HK-2 (cell line): ENCODE data around the gene ADIPOQ.
A peak's percentile ranks its signal among the peaks of the same experiment; 100 is the strongest.
"Not testable (repeated sequence)": the region's sequence is repeated elsewhere in the genome, so short reads cannot be mapped to it uniquely, and the experiment has no call there.

Experiments
- DNase-seq: peaks from one replicate; pipeline ENCODE4 v3.0.0-alpha.2; 2018; ENCODE audit not compliant: unreplicated experiment

Gene ADIPOQ

GRCh38 chr3:186826410-186826975, 16.0 kb upstream of the ADIPOQ start:
- no peak for DNase-seq

- peak; percentile 89 for DNase-seq
These were observed 15.3 kb upstream of the ADIPOQ start for GRCh38 chr3:186826976-186827857.

GRCh38 chr3:186828340-186828739, 14.2 kb upstream of the ADIPOQ start:
- DNase-seq, result no peak

GRCh38 chr3:186831798-186832197, 10.7 kb upstream of the ADIPOQ start:
- no peak for DNase-seq

- DNase-seq, result no peak
These were observed 10.2 kb upstream of the ADIPOQ start for GRCh38 chr3:186832276-186832675.

GRCh38 chr3:186839874-186840641, 2.5 kb upstream of the ADIPOQ start:
- DNase-seq, result peak; percentile 29

GRCh38 chr3:186841620-186842019, 890 bp upstream of the ADIPOQ start:
- no peak for DNase-seq

GRCh38 chr3:186843039-186843432, 526 bp downstream of the ADIPOQ start:
- no peak for DNase-seq

GRCh38 chr3:186844908-186845307, 2.4 kb downstream of the ADIPOQ start:
- no peak for DNase-seq

- no peak for DNase-seq
These were observed 3.2 kb downstream of the ADIPOQ start for GRCh38 chr3:186845756-186846155.

GRCh38 chr3:186847437-186847836, 4.9 kb downstream of the ADIPOQ start:
- no peak for DNase-seq

GRCh38 chr3:186849374-186849975, 7.0 kb downstream of the ADIPOQ start:
- no peak for DNase-seq

GRCh38 chr3:186851835-186852234, 9.3 kb downstream of the ADIPOQ start:
- not testable (repeated sequence) for DNase-seq

GRCh38 chr3:186852994-186853393, 10.5 kb downstream of the ADIPOQ start:
- DNase-seq, result no peak

- no peak for DNase-seq
These were observed 11.6 kb downstream of the ADIPOQ start for GRCh38 chr3:186854146-186854545.

- DNase-seq, result no peak
These were observed 12.4 kb downstream of the ADIPOQ start for GRCh38 chr3:186854954-186855353.

GRCh38 chr3:186857743-186858142, 15.2 kb downstream of the ADIPOQ start:
- no peak for DNase-seq

GRCh38 chr3:186865215-186865853, 22.8 kb downstream of the ADIPOQ start:
- not testable (repeated sequence) for DNase-seq

- DNase-seq, result not testable (repeated sequence)
These were observed 23.6 kb downstream of the ADIPOQ start for GRCh38 chr3:186866095-186866494.

GRCh38 chr3:186869253-186870100, 27.0 kb downstream of the ADIPOQ start:
- DNase-seq, result no peak
